Measurements from ENCODE around the gene RBMX2.
"Not testable (repeated sequence)": the region's sequence is repeated elsewhere in the genome, so short reads cannot be mapped to it uniquely, and the experiment has no call there.

The RBMX2 gene, protein sequence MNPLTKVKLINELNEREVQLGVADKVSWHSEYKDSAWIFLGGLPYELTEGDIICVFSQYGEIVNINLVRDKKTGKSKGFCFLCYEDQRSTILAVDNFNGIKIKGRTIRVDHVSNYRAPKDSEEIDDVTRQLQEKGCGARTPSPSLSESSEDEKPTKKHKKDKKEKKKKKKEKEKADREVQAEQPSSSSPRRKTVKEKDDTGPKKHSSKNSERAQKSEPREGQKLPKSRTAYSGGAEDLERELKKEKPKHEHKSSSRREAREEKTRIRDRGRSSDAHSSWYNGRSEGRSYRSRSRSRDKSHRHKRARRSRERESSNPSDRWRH

GRCh38 chrX:130401415-130402207 lies at the start of gene RBMX2:
Gene RBMX2 (plus strand): TSS chrX:130401987. CDS start chrX:130402033, 46 bp downstream.
- DNase-seq (ENCODE audit: low read depth), result peak; percentile 8
- no peak for TF ChIP-seq CTCF (IDR thresholded peaks at IDR 0.05; ENCODE audit: control insufficient read depth, insufficient read depth, low read depth, low read length, missing control alignments)
- peak within 1 kb of the TSS; percentile 86 for H3K4me3 ChIP-seq (ENCODE audit: control insufficient read depth, low read depth, low read length)

DNA sequence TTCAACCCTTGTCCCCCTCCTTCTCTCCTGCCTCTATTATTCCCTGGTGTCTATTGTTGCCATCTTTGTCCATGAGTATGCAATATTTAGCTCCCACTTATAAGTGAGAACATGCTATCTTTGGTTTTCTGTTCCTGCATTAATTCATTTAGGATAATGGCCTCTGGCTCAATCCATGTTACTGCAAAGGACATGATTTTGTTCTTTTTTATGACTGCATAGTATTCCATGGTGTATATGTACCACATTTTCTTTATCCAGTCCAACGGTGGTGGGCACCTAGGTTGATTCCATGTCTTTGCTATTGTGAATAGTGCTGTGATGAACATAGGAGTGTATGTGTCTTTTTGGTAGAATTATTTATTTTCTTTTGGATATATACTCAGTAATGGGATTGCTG lies 49.7 kb upstream of the RBMX2 start:
- not testable (repeated sequence) for H3K4me3 ChIP-seq (ENCODE audit: control insufficient read depth, low read depth, low read length)

GRCh38 chrX:130376077-130376476 lies 25.7 kb upstream of the RBMX2 start:
- no peak overlapping the region for H3K4me3 ChIP-seq (ENCODE audit: control insufficient read depth, low read depth, low read length)
- TF ChIP-seq CTCF (IDR thresholded peaks at IDR 0.05; ENCODE audit: control insufficient read depth, insufficient read depth, low read depth, low read length, missing control alignments), result no peak

More for the DNA sequence above, 49.7 kb upstream of the RBMX2 start:
- not testable (repeated sequence) for DNase-seq (ENCODE audit: low read depth)

DNA sequence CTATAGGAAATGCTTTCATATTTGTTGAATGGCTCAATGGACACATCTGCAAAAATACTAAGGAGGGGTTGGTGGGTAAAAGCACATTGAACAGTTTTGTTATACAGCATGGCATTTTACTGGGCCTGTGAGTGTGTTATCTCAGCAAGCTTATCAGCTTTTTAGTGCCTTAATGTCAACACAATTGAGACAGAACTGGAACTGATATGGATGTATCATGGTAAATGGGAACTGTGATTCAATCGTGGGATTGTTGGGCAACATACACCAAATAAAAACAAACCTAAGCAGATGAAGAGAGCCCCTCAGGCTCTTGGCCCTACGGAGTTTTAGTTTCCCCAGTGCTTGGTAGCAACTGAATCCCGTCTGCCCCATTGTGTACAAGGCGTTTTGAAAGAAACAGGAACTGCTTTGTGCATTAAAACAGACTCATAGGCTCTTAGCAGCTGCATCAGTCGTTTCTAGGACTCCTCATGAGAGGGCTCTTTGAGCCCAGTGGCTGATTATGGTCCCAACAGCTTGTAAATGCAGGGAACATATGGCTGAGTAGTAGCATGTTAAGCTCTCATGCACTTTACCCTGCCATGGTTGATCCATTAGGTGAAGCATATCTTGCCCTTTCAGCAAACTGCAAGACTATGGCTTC lies 23.6 kb upstream of the RBMX2 start:
- no peak for DNase-seq (ENCODE audit: low read depth)
- no peak overlapping the region for H3K4me3 ChIP-seq (ENCODE audit: control insufficient read depth, low read depth, low read length)
- no peak for TF ChIP-seq CTCF (IDR thresholded peaks at IDR 0.05; ENCODE audit: control insufficient read depth, insufficient read depth, low read depth, low read length, missing control alignments)

More at GRCh38 chrX:130376077-130376476, 25.7 kb upstream of the RBMX2 start:
- DNase-seq (ENCODE audit: low read depth), result no peak

DNA sequence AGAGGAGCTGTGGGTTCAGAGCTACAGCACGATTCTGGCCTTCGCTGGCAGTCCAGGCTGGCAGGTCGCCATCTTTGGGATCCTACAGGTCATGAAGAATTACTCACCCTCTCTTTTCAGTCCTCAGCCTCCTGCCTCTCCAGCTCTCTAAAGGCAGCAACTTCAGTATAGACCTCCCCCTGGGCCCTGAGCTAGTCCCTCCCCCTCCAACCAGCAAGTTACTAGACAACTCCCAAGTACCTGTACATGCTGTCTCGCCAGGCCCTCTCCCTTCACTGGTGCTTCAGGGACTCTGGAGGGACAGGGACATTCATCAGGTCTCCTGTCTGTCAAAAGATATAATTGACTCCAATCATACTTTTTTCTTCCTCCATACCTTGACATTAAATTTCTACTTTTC lies 16.3 kb upstream of the RBMX2 start, which contains the start of gene GPR119:
Gene GPR119 (minus strand): TSS at position 155 of the 400 bp plus-strand sequence. CDS start 227 bp downstream, outside the sequence.
- no peak for DNase-seq (ENCODE audit: low read depth)

GRCh38 chrX:130386408-130386808 lies 15.4 kb upstream of the RBMX2 start:
- no peak for TF ChIP-seq CTCF (IDR thresholded peaks at IDR 0.05; ENCODE audit: control insufficient read depth, insufficient read depth, low read depth, low read length, missing control alignments)
- no peak overlapping the region for H3K4me3 ChIP-seq (ENCODE audit: control insufficient read depth, low read depth, low read length)
- DNase-seq (ENCODE audit: low read depth), result no peak

More for the DNA sequence above, 16.3 kb upstream of the RBMX2 start, which contains the start of gene GPR119:
- no peak for TF ChIP-seq CTCF (IDR thresholded peaks at IDR 0.05; ENCODE audit: control insufficient read depth, insufficient read depth, low read depth, low read length, missing control alignments)
- H3K4me3 ChIP-seq (ENCODE audit: control insufficient read depth, low read depth, low read length), result no peak within 1 kb of the TSS

Measured in AG09309 (cell line).